NCI-H2196 (cell line): ENCODE data around the gene MYH14.

Experiments
- DNase-seq: peaks from one replicate; lab custom pipeline; 2025; ENCODE audit not compliant: unreplicated experiment; lab: John Stamatoyannopoulos, UW

MYH14 gene

GRCh38 chr19:50287331-50287730, 83.9 kb downstream of the MYH14 start:
- DNase-seq, result no peak

DNA sequence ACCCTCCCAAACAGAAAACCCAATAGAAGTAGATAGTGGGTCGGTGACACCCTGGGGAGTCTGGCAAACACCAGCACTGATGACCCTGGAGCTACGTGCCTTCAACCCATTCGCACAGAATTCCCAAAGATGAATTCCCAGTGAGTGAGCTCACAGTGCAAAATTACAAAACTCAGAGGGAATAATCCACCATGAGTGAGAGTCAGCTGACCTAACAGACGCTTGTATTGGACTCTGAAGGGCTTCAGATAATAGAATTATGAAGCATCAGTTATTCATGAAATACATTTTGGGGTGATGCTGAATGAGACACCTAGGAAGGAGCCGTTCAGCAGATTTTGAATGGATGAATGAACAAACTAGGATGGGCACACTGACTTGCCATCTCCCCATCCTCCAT, 85.5 kb downstream of the MYH14 start:
- no peak for DNase-seq

DNA sequence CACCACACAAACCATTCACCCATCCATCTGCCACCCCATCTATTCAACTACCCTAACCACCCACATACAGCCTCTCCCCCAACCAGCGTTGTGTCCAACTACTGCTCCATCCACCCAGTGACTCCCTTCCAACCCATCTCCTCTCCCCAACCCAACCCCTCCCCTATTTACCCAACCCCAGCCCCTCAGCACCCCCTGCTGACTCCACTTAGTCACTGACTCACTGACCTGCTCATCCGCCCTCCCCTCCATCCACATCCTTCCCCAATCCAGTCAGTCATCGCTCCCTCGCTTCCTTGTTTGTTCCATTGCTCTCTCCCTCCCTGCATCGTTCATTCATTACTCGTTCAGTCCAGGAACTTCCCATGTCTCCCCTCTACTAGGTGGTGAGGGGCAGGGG, 86.6 kb downstream of the MYH14 start:
- no peak for DNase-seq

DNA sequence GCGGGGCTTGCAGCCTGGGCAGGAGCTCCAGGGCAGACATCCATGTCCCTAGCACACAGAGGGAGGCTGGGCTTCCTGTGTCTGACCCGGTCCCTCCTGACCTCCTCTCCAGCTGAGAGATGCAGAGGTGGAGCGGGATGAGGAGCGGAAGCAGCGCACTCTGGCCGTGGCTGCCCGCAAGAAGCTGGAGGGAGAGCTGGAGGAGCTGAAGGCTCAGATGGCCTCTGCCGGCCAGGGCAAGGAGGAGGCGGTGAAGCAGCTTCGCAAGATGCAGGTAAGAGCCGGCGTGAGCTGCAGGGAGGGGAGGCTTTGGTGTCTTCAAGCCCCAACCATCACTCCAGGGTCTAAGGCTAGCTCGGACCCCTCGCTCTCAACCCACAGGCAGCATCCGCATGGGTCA, 87.4 kb downstream of the MYH14 start:
- DNase-seq, result no peak

GRCh38 chr19:50292216-50292827, 88.9 kb downstream of the MYH14 start:
- DNase-seq, result no peak

GRCh38 chr19:50293263-50294004, 90.0 kb downstream of the MYH14 start:
- DNase-seq, result no peak

DNA sequence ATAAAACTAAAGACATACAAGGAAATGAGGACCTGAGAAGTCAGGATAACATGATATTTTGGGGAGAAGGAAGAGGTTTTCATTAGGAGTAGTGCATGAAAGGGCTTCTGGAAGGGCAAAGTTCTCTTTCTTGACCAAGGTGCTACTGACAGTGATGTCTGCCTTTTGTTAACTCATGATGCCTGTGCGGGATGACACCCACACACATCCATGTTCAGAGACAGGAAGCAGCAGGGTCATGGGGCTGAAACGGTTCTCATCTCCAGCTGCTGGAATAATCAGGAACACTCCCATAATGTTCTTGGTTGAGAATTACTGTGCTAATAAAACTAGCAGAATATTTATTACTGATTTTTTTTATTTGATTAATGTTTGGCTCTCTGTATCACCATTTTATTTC, 96.6 kb downstream of the MYH14 start:
- DNase-seq, result no peak

DNA sequence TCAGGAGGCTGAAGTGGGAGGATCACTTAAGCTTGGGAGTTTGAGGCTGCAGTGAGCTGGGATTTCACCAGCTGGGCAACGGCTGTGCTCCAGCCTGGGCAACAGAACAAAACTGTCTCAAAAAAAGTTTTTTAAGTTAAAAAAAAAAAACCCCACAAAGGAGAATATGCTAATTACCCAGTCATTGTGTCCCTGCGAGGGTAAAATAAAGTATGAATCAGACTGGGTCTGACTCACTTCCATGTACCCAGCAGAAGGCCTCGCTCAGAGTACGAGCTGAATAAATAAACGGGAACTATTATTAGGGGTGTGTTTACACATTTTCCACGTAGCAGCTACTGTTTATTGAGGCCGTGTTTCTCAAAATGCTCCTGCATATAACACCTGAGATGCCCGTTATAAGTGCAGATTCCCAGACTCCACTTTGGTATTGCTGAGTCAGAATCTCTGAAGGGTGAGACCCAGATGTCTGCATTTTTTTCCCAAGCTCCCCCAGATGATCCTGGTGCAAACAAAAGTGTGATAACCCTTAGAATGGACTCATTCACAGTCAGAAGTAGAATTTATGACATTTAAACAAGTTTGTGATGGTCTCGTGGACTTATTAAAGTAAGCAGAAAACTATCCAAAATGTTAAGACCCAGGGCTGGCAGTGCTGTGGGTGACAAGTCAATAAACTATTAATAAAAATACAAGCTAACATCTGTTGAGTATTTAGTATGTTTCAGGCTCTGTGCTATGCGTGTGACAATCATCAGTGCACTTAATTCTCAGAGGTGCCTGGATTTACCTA, 97.6 kb downstream of the MYH14 start:
- DNase-seq, result no peak

DNA sequence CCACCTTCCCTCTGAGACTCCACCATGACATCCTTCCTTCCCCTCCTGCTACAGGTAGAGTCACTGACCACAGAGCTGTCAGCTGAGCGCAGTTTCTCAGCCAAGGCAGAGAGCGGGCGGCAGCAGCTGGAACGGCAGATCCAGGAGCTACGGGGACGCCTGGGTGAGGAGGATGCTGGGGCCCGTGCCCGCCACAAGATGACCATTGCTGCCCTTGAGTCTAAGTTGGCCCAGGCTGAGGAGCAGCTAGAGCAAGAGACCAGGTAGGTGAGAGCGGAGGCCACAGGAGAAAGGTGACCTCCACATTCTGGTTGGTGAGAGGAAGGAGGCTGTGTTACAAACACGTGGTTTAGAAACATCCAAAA, 98.2 kb downstream of the MYH14 start:
- DNase-seq, result no peak

GRCh38 chr19:50303558-50303957, 100.1 kb downstream of the MYH14 start:
- no peak for DNase-seq

DNA sequence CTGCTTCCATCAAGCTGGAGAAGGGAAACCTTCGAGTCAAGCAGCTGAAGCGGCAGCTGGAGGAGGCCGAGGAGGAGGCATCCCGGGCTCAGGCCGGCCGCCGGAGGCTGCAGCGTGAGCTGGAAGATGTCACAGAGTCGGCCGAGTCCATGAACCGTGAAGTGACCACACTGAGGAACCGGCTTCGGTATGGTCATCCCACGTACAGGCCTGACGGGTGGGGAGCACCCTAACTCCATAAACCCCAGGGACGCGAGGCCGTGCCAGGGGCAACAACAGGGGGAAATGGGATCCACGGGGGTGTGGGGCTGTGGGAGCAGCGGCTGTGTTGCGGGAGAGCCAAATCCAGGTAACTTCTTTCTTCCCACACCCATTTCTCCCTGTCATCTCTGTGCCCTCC, 105.6 kb downstream of the MYH14 start:
- DNase-seq, result no peak

DNA sequence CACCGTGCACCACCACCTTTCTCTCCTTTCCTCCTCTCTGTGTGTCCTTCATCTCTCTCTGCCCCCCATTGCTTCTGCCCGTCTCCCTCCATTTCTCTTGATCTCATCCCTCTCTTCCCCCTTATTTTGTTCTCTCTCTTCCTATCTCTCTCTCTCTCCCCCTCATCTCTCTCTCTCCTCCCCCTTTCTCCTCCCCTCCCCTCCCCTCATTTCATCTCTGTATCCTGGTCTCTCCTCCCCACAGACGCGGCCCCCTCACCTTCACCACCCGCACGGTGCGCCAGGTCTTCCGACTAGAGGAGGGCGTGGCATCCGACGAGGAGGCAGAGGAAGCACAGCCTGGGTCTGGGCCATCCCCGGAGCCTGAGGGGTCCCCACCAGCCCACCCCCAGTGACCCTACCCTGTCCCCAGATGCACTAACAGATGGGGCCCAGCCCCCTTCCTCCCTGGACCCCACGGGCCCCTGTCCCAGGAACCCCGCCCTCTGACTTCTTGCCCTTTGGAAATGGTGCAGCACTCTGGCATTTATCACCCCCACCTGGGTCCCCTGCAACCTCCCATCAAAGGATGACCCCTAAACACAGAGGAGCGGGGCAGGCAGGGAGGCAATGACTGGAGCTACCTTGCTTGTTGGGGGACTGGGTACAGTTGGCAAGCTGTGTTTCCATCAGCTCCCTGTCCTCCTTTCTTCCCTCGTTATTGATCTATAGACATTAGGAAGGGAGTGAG, 106.1 kb downstream of the MYH14 start:
- DNase-seq, result no peak

GRCh38 chr19:50310759-50311465, 107.5 kb downstream of the MYH14 start:
- DNase-seq, result no peak

GRCh38 chr19:50311723-50312635, 108.6 kb downstream of the MYH14 start:
- DNase-seq, result peak; percentile 76

DNA sequence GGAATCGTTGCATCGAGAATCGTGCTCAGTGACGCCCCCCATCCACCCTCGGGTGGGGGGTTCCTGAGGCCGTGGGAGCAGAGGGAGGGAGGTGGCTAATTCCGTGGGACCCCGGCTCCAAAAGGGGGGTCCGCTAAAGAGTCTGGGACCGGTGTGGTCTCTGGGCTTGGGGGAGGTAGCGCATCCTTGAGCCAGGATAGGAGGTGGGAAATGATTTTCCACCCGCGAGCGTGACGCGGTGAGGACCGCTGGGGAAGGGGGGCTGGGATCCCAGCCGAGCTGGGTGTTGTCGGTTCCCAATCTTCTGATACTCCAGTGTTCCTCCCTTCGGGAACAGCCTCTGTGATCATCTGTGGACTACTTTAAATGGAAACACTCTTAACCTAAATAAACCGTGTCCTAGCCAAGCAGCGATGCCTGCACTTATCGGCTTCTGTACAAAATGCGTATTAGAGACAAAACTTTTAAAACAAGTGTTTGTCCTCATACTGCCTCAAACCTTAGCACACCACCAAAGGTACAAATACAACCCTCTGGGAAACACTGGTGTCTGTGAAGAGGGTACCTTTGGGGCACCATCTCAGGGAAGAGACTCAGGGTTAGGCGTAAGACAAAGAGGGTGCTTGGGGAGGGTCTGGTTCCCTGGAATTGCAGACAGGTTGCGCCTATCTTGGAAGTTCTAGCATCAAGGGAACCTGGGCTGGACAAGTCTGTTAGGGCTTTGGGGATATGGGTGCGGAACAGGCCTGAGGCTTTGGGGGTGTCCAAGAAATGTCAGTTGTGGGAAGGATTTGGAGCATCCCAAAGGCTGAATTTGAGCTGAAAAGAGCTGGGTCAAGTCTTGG, 109.8 kb downstream of the MYH14 start:
- DNase-seq, result no peak

DNA sequence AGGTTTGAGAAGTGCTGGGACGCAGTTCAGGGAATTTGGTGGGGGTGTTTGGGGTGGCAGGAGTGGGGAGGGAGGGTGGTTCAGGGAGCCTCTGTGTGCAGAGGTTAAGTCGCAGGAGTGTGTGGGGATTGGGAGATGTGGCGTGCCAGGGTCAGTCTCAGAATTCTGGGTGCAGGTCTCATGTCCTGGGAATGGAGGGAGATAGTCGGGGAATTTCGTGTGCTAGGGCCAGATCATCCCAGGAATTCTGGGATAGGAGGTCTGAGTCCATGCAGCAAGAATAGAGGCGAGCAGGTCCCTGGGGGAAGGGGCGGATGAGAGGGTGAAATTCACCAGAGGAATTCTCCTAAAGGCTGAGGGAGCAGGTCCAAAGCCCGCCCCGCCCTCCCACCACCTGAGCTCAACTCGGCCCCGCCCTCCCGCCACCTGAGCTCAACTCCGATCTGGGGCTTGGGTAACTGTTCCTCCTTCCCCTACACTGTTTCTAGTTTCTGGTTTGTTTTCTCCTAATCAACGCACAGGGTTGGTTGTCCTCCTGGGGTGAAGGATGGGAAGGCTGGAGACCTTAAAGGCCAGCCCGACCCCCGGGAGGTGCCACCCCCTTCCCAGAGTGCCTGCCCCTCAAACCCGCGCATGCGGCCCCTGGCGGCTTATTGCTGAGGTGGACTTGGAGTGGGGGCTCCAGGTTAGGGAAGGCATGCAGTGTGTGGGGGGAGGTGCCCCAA, 110.6 kb downstream of the MYH14 start:
- DNase-seq, result peak; percentile 26

GRCh38 chr19:50314724-50315708, 111.6 kb downstream of the MYH14 start:
- DNase-seq, result no peak
